Measurements from ENCODE around the gene EBF4.

GRCh38 chr20:2804852-2805688, 112.5 kb downstream of the EBF4 start:
- no peak for TF ChIP-seq POLR2A (IDR thresholded peaks at IDR 0.05)
- TF ChIP-seq, protein P1, sequence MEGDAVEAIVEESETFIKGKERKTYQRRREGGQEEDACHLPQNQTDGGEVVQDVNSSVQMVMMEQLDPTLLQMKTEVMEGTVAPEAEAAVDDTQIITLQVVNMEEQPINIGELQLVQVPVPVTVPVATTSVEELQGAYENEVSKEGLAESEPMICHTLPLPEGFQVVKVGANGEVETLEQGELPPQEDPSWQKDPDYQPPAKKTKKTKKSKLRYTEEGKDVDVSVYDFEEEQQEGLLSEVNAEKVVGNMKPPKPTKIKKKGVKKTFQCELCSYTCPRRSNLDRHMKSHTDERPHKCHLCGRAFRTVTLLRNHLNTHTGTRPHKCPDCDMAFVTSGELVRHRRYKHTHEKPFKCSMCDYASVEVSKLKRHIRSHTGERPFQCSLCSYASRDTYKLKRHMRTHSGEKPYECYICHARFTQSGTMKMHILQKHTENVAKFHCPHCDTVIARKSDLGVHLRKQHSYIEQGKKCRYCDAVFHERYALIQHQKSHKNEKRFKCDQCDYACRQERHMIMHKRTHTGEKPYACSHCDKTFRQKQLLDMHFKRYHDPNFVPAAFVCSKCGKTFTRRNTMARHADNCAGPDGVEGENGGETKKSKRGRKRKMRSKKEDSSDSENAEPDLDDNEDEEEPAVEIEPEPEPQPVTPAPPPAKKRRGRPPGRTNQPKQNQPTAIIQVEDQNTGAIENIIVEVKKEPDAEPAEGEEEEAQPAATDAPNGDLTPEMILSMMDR (IDR thresholded peaks at IDR 0.05) = no peak

All from right lobe of liver (tissue), 4 donors.